Stimulated activated CD4-positive, alpha-beta T cell treated with anti-CD3 and anti-CD28 coated beads, Interleukin-12 subunit alpha, Interleukin-12 subunit beta, amount 100 ng/mL, for 48 hours (primary cell): ENCODE measurements around the gene BCOR.

ENCODE experiments used
- DNase-seq, 3 donors: peaks; one replicate each; pipeline ENCODE4 v3.0.0-alpha.2; 2020; ENCODE audit warnings: low read depth in 2 of 3, low spot score in 1 of 3

BCOR gene

DNA sequence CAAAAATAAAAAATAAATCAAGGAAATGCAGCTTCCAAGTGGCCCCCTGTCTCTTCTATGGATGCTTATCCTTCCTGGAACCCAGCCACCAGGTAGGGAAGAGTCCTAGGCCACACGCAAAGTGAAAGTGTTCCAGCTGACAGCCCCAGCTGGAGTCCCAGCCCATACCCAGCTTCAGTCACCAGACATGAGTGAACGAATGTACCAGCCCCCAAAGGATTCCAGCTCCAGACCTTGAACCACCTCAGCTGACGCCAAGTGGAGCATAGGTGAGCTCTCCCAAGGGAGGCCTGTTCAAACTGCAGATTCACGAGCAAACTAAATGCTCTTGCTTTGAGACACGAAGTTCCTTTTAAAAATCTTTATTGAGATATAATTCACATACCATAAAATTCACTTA, 62.0 kb downstream of the BCOR start:
- no peak for DNase-seq

DNA sequence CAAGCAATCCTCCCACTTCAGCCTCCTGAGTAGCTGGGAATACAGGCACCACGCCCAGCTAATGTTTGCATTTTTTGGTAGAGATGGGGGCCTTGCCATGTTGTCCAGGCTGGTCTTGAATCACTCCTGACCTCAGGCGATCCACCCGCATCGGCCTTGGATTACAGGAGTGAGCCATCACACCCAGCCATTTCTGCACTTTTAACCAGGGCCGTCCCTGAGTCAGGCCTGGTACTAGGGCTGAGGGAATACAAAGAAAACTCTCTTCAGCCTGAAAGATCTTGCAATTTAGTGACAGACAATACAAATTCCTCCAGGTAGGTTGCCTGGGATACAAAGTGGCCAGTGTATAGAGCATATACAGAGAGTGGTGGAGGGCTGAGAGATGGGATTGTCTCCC, 65.8 kb downstream of the BCOR start:
- no peak for DNase-seq

DNA sequence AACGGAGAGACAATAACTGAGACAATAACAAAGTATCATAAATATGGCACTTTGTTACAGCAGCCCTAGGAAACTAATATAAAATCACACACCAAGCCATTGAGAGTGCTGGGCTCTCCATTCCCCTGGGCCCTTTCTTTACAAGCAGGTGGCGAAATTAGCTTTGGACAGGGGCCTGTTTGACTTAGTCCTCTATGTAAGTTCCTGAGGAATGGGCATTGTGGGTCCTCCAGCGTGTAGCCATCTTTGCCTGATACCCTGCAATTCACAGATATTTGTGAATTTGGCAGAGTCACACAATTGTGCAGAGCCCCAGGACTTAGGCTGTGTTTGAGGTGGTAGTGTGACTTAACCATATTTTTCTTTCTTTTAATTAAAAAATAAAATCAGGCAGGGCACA, 67.6 kb downstream of the BCOR start:
- DNase-seq = no peak

DNA sequence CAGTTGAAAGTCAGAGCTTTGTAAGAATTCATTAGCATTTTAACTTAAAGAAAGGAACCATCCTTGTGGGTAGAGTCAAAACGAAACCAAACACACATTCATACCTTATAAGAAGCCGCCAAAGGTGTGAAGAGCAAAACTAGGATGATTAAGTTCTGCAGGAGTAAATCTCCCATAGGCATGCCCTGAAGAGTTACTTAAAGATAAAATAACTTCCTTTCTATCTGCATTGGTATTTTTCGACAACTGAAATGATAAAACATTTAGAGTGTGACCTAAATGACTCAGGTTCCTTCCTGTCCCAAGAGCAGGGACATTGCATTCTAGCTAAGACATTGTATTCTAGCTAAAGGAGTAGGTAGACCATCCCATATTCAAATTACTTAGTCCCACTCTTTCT, 75.3 kb downstream of the BCOR start:
- DNase-seq = no peak

DNA sequence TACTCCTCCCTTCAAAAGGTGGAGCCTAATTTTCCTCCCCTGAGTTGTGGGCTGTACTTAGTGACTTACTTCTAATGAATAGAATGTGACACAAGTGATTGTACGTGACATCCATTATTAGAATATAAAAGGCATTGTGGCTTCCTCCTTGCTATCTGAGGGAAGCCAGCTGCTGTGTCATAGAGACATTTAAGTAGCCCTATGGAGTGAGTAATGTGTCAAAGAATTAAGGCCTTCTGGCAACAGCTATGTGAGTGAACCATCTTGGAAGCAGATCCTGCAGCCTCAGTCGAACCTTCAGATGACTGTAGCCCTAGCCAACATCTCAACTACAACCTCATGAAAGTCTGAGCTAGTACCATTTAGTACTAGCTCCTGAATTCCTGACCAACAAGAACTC, 76.1 kb downstream of the BCOR start:
- no peak for DNase-seq

DNA sequence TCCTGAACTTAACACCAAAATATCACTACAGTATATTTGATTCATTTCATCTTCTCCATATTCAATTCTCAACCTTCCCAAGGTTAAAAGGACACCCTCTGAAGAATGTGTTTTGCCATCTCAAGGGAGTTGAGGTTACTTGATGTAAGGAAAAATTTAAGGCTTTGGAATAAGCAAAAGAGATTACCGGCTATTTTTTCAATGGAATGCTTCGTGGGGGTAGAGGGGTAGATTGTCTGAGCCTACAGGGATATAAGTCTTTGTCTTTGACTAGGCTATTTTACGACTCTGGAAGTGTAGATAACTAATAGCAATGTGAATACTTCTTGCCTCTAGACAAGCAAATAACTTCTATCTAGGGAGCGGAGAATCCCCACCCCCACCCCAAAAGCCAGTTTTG, 78.2 kb downstream of the BCOR start:
- DNase-seq = no peak

DNA sequence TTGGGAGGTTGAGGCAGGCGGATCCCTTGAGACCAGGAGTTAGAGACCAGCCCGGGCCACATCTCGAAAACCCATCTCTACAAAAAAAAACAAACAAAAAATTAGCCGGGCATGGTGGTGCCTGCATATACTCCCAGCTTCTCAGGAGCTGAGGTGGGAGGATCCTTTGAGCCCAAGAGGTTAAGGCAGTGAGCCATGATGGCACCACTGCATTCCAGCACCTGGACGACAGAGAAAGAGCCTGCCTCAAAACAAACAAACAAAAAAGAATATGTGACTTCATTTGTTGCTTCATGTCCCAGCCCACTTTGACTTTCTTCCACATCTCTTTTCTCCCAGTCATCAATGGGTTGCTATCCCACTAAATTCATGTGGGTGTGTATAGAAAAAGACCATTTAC, 79.7 kb downstream of the BCOR start:
- DNase-seq = no peak

DNA sequence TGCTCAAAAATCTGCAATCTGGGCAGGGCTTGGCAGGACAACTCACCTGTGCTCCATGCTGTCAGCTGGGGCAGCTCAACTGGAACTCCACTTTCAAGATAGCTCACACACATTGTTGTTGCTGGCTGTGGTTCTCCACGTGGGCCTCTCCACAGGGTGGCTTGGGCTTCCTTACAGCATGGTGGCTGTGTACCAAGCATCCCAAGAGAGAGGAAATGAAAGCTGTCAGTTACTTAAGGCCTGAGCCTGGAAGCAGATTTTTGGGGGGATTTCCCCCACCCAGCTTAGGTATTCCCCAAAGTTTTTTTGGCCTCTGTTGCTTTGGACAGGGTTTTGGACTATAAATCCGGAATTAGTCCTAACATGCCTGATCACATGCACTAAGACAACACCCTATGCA, 81.0 kb downstream of the BCOR start:
- no peak for DNase-seq

DNA sequence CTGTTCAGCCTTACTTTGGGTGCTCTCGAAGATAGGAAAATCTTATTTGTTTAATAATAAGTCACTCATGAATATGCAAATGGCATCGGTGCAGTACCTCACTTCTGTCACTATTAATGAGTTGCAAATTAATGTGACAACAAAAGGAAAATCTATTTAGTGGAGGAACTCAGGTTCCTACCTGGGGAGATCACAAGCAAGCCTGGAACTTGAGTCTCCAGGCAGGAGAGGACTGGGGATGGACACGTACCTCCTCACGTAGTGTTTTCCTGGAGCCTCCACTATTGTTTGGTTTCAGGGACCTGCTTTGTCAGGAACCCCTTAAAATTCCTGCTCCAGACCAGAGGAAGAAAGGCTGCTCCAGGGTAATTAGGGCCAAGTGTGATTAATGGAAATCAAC, 82.1 kb downstream of the BCOR start:
- DNase-seq = no peak

DNA sequence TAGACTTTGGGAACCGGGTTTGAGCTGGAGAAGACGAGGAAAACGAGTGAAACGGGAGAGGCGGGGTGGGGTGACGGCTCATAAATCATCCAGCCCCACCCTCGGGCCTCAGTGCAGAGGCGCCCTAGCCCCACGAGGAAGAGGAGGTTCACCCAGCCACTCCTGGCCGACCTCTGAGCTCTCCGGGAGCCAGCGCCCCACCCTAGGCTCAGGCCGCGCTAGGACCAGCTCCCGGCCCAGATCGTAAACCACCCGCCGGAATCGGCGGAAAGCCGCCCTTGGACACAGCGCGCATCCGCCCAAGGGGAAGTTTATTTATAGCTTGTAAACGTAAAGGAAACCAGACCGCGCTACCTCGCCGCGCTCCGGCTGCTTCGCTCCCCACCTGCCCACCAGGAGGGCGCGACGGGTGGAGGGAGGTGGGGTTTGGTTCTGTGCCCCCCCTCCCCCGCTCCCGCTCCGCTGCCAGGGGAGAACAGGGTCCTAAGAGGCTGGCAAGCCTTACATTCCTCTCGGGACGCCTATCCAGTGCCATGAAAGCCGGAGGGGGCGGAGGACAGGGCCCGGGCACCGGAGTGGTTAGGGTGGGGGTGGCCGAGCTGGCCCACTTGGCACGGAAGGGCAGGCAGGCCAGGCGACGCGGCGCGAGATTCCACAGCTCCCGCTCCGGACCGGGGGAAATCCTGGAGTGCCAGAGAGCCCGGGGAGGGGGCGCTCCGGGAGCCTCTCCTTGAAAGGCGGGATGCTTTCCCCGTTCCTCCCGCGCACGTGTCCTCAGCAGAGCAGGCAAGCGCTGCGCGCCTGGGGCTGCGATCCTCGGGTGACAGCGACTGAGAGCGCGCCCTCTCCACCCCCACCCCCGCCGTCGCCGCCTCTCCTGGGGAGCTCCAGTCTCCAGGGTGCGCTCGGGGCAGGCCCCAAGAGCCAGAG, 84.2 kb downstream of the BCOR start:
- no peak for DNase-seq

DNA sequence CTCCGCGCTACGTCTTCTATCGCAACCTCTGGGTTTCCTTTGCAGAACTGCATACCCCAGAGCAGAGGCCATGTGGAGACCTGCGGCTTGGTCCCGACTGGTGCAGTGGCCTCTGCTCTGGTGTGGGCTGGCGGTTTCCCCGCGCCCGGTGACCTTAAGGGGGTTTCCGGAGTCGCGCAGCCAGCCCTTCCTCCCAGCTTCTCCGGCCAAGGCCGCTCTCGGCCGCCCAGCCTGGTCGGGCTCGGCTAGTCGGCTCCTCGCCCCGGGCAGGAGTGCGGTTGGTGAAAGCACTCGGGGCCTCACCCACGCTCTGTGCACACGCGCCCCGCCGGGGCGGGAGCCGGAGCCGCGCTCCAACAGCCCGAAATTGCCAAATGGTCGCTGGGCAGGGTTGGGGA, 84.9 kb downstream of the BCOR start:
- DNase-seq = no peak

DNA sequence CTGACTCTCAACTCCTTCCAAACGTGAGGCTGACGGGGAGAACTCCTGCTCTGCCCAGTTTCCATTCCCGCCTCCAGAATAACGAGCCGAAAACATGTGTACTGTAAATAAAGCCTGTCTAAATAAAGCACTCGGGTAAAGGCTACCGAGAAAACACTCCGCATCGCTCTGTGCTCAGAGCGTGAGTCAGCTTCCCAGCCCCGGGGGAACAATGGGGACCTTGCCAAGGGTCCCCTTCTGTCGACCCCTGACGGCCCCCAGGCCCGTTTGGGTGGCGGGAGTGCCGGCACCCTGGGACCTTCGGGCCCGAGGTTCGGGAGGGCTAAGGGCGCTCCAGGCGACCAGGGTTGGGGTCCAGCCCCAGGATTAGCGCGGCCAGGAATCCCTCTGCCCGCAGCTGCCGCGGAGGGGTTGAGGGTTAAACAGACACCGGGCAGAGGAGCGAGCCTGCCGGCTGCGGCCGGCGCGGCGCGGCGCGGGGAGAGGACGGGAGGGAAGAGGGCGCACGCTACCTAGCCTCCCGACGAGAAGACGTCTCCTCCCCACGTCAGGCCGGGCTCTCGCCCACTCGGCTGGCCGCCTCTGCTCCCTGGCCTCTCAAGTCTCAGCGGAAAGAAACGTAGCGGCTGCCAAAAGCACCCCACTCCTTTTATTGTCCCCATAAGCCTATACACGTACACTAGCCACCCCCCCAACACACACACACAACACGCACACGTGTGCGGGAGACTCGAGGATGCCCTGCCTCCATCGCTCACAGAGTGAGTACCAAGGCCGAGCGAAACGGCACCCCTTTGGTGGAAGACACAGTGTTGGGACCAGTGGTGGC, 85.5 kb downstream of the BCOR start:
- no peak for DNase-seq

DNA sequence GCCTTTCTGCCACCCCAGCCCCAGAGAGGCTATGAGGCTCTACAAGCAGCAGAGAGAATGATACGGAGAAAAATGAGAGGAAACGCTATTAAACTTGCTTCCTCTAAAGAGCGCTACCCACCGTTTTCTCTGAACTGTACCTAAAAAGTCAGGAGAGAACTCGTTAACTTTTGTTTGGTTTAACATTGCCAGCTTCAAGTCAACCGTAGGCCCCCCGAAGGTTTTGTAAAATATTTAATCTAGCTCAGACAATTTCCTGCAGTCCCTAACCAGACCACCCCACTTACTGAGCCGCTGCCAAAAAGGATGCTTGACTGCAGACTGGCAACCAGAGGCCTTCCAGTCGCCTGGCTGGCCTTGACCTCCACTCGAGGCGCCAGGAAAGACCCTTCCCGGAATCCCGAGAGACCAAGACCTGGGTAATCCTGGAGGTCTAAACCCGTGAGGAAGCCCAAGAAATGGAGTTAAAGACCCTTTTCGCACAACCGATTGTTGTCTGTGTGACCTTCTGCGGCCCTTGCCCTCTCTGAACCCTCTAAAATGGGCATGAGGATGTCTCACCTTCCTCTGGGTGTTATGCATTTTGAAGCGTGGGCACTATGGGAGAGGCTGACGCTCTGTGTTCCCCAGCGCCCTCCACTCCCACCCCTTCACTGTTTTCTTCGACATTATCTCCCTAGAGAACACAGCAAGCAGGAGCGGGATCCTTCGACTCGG, 86.3 kb downstream of the BCOR start:
- no peak for DNase-seq

DNA sequence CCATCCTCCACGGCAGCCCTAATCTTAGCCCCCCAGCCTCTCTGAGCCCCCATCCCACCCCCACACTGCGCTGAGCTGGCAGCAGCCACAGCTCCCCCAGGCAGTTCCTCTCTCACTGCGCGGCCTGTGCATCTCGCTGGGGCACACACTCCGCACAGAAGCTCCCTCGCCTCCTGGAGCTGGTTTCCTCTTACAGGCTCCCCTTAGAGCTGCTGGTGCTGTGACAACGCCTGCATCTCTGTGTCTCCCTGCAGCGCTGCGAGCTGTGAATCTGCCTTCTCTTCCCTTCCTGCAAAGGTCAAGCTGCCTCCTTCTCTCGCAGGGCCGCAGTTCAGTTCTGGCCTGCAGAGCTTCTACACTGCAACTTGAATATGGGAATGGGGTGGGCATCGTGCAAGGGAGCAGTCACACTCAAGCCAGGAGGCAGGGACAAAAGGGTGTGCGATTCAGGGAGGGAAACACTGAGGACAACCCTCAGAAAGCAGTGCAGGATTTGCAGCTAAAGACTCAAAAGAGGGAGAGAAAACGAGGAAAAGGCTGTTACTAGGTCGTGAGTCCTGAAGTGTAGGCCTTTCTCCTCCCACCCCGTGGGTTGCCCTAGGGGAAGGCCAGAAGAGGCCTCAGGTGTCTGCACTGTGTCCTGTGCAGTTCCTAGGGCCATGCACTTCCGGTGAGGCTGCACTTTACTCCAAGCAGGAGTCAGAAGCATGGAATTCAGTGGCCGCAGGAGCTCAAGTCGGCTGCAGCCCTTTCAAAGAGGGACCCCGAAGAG, 87.0 kb downstream of the BCOR start:
- DNase-seq = no peak

DNA sequence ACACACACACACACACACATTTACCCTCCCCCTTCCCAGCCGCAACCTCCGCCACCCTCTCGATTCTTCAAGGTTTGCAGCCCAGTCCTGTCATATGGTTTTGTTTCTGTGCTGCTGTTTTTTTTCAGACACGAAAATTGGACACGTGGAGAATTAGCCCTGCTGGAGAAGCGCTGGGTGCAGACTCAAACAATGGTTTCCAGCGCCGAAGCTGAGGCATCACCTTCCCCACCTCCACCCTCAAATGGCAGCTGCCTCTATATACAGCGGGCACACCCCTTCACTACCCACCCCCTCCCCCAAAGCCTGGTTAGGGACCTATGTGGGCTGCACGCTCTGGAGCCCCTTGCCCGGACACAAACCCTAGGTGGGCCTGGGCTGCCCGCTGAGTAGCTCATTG, 87.9 kb downstream of the BCOR start:
- no peak for DNase-seq

DNA sequence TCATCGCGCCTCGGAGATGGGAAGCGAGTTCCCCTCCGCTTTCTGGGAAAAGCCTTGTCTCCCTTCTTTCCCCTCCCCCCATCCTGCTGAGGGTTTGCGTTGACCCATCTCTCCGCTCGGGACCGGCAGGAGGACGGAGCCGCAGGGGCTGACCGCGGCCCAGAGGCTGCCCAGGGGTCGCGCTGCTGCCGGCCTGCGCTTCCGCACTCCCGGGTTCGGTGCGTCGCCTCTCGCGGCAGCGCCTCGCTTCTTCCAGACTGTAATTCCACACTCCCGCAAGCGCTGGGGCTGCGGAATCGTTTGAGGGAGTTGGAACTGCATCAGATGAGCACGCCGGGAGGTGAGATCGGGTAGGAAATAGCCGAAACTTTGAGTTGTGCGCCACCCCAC, 88.3 kb downstream of the BCOR start:
- DNase-seq = no peak

DNA sequence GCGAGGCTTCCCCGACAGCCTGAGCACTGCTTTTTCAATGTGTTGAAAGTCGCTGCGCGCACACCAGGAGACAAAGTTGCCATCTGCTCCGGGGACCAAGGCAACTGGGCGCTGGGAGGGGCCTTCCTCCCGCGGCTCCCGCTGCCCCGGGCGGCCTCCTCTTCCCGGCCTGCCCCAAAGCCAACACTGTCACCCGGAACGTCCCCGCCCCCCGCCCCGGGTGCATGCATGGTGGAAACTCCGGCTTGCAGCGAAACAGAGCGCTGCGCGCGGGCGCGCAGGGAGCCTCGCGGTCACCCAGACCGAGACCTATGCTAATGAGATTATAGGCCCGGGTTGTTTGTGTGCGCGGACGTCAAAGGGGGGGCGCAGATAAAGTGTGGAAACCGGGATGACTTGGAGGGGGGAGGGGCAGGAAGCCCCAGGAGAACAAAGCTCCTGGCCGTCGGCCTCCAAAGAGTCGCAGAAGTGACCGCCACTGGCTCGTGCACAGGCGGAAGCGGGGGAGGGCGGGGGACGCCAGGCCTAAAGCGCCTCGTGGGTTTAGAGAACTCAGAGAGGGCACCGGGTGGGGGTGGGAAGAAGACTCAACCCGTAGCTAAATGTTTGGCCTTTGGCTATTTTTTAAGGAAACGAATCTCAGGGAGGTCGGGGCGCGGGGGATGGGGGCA, 88.8 kb downstream of the BCOR start:
- DNase-seq = peak in 1 of 3 donors; percentile 30

DNA sequence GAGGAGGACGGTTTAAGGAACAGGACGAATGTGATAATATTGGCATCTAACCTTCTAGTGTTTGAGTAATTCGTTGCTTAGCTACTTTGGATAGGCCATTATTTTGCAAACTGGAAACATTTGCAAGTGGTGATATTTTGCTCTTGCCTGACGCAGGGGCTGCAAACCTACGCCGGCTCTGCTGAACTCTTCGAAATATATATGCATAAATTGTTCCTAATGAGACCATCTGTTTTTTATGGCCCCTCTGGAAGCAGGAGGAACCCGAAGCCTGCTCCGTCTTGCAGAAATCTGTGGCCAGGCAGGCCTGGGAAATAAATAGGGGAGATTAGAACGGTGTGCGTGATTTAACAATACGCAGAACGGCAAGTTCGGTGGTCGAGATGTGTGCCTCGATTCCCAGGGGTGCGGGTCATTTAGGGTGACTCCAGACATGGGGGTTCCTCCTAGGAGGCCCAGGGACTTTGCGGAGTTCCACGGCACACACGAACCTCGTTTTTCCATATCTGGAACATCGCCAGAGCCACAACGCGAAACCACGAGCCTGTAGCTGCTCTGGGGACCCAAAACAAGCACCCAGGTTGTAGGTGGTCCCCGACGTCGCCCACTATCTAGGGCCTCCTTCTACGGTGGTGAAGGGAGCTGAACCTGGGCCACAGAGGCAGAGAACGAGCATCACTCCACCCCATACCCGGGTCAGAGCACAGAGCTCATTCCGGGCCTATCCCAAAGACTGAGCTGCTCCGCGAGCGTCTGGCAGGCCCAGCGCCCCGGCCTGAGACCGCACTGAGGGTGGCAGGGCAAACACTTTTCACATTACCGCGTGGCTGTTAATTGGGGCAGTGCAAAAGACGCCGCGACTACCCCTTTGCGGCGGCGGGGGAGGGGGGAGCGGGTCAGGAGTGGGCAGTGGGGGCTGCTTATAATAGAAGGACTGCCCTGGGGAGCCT, 89.7 kb downstream of the BCOR start:
- no peak for DNase-seq

DNA sequence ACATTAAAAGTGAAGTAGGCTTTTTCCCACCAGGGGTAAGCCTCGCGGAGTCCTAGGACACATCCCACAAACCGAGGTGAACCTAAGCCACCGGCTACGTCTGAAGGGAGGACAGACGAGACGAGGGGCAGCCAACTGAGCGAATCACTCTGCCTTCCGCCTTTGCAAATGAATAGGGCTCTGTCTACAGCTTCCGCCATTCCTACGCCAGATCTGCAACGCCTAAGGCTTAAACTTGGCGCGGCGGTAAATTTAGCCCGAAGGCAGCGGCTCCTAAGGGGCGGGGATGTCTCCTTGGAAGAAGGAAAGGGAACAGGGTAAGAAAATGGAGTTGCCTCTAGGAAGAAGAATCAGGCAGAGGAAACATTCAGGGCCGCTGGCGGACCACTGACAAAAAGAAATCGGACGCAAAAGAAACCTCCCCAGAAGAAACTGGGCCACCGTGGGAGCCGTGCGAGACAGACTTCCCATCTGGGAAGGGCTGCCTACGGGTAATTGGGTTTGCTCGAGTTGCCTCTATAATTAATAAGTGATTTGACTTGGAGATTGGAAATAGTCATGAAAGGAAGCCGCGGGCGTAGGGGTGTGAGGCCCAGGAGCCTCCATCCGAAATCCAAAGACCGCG, 90.5 kb downstream of the BCOR start:
- no peak for DNase-seq
